OCI-M2 (cell line): ENCODE results near the gene OR2A42.
"Not testable (repeated sequence)": the region's sequence is repeated elsewhere in the genome, so short reads cannot be mapped to it uniquely, and the experiment has no call there.

Experiments
- DNase-seq: peaks from one replicate; lab custom pipeline; 2025; ENCODE audit not compliant: unreplicated experiment; lab: John Stamatoyannopoulos, UW

Gene OR2A42

GRCh38 chr7:144223675-144224074 lies 15.7 kb downstream of the OR2A42 start:
- not testable (repeated sequence) for DNase-seq

- DNase-seq = not testable (repeated sequence)
Measured at GRCh38 chr7:144220531-144220930, 18.9 kb downstream of the OR2A42 start.

- not testable (repeated sequence) for DNase-seq
Measured at GRCh38 chr7:144219149-144219548, 20.3 kb downstream of the OR2A42 start.

GRCh38 chr7:144218581-144218980 lies 20.8 kb downstream of the OR2A42 start:
- DNase-seq = not testable (repeated sequence)

- not testable (repeated sequence) for DNase-seq
Measured at GRCh38 chr7:144217200-144217599, 22.2 kb downstream of the OR2A42 start.

GRCh38 chr7:144205306-144205705 lies 34.1 kb downstream of the OR2A42 start:
- not testable (repeated sequence) for DNase-seq

- not testable (repeated sequence) for DNase-seq
Measured at GRCh38 chr7:144203086-144203485, 36.3 kb downstream of the OR2A42 start.

- DNase-seq = not testable (repeated sequence)
Measured at GRCh38 chr7:144201978-144202377, 37.4 kb downstream of the OR2A42 start.

- not testable (repeated sequence) for DNase-seq
Measured at GRCh38 chr7:144198934-144199333, 40.5 kb downstream of the OR2A42 start.

GRCh38 chr7:144195212-144195872 lies 44.1 kb downstream of the OR2A42 start, which contains the start of gene ARHGEF35:
TSS of gene ARHGEF35 (minus strand) at chr7:144195833. CDS start at chr7:144188383, 7,450 bp downstream.
- not testable (repeated sequence) for DNase-seq

GRCh38 chr7:144194453-144194852 lies 45.0 kb downstream of the OR2A42 start:
- not testable (repeated sequence) for DNase-seq

- DNase-seq = not testable (repeated sequence)
Measured at GRCh38 chr7:144193782-144194181, 45.6 kb downstream of the OR2A42 start.

- DNase-seq = not testable (repeated sequence)
Measured at GRCh38 chr7:144188578-144189171, 50.7 kb downstream of the OR2A42 start.

GRCh38 chr7:144187848-144188247 lies 51.6 kb downstream of the OR2A42 start:
- DNase-seq = not testable (repeated sequence)

- DNase-seq = not testable (repeated sequence)
Measured at GRCh38 chr7:144183166-144183565, 56.2 kb downstream of the OR2A42 start, which contains the start of gene CTAGE4. TSS of gene CTAGE4 (plus strand) at chr7:144183466. CDS start at chr7:144183504, 38 bp downstream.

GRCh38 chr7:144179165-144179479 lies 60.3 kb downstream of the OR2A42 start:
- not testable (repeated sequence) for DNase-seq

GRCh38 chr7:144178380-144179164 lies 60.8 kb downstream of the OR2A42 start:
- DNase-seq = not testable (repeated sequence)
